ENCODE data around the gene SRSF4.

Gene SRSF4

DNA sequence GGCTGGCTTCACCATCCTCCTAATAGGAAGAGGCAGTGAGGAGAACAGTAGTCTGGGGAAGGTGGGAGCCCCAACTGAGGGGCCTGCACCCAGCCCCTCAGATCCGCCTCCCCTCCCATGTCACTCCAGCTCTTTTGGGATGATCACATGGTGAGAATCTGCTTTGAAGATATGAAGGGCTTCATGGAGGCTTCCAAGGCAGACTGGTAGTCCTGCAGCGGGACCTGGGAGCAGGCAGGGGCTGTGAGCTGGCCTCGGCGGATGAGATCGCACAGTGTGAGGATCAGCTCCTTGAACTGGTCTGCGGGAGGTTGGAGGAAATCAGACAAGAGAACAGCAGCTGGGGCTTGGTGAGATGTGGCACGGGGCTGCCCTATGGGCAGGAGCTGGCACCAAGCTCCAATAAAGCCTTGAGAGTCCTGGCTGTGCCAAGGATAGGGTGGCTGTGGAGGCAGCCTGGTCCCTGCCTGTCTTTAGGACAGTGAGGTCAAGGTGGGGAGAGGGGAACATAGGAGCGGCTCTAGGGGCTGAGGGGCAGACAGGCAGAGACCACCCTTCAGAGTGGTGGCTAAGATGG, 12.3 kb upstream of the SRSF4 start:
- no peak overlapping the region for H3K27ac Mint-ChIP-seq
- no peaks in the 10 kb centered on the region for H3K27me3 Mint-ChIP-seq
- H3K9me3 Mint-ChIP-seq, result no peaks in the 10 kb centered on the region
- peaks cover 45% of the 10 kb centered on the region for H3K36me3 Mint-ChIP-seq (ENCODE audit: low read depth)
- no peak overlapping the region for H3K4me3 Mint-ChIP-seq
- intact Hi-C loops (cut with micrococcal nuclease), result no loop called here
- no peaks in the 10 kb centered on the region for H3K4me1 Mint-ChIP-seq (ENCODE audit: low read depth)

DNA sequence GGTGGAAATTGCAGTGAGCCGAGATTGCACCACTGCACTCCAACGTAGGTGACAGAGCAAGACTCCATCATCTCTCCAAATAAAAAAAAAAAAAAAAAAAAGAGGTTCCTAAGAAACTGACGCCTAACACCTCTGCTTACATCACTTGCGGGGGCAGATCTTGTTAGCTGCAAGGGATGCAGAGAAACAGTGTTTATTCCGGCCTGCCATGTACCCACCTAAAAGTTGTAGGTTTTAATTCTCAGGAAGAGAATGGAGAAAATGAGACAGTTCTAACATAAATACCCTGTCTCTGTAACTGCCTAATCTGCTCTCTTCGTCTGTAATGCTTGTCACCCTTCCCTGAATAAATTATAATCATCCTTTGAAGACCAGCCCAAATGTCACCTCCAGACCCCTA, 9.0 kb upstream of the SRSF4 start:
- Mint-ChIP-seq H3K4me3 (no peak overlapping the region), H3K36me3 (ENCODE audit: low read depth) (peaks cover 30% of the 10 kb centered on the region), H3K27ac (no peak overlapping the region), H3K27me3 (no peaks in the 10 kb centered on the region), H3K9me3 (no peaks in the 10 kb centered on the region), H3K4me1 (ENCODE audit: low read depth) (no peaks in the 10 kb centered on the region)
- intact Hi-C loops (cut with micrococcal nuclease), result no loop called here

DNA sequence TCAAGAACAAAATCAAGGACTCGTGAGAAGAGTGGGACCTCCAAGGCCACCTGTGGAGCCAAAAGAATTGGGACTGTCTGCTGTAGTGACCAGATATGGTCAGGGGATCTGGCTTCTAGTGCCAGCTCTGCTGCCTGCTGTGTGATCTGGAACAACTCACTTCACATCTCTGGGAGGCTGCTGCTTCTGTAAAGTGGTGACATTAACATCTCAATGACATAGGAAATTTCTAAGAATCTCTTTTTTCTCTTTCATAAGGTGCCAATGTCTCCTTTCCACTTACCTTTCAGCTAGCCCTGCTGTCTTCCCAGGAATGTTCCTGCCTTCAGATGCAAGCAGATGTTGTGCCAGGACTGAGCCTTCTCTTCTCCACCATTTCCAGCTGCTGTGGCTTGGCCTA, 5.0 kb upstream of the SRSF4 start:
- Mint-ChIP-seq H3K4me1 (ENCODE audit: low read depth) (peaks cover 12% of the 10 kb centered on the region), H3K4me3 (no peak overlapping the region), H3K9me3 (no peaks in the 10 kb centered on the region), H3K36me3 (ENCODE audit: low read depth) (peaks cover 1% of the 10 kb centered on the region), H3K27ac (no peak overlapping the region), H3K27me3 (no peaks in the 10 kb centered on the region)
- intact Hi-C loops (cut with micrococcal nuclease), result no loop called here

DNA sequence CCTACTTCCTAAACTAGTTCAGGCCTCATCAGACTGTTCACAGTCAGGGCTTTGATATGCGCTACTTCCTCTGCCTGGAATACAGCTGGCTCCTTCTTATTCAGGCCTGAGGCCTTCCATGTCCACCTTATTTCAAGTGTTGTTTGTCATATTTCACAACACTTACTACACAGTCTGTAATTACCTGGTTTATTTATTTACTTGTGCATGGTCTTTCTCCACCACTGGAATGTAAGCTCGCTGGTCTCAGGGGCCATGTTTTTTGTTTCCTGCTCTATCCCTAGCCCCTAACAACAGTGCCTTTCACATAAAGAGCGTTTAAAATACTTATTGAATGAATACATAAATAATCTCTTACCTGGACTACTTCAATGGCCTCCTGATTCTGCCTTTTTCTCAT, 4.6 kb upstream of the SRSF4 start:
- intact Hi-C loops (cut with micrococcal nuclease), result no loop called here
- Mint-ChIP-seq H3K9me3 (no peaks in the 10 kb centered on the region), H3K27ac (no peak overlapping the region), H3K4me1 (ENCODE audit: low read depth) (peaks cover 12% of the 10 kb centered on the region), H3K4me3 (no peak overlapping the region), H3K27me3 (no peaks in the 10 kb centered on the region), H3K36me3 (ENCODE audit: low read depth) (peaks cover 6% of the 10 kb centered on the region)

GRCh38 chr1:29183287-29183686, 1.6 kb upstream of the SRSF4 start:
- peaks cover 28% of the 10 kb centered on the region for H3K36me3 Mint-ChIP-seq (ENCODE audit: low read depth)
- peak overlapping the region; percentile 91 for H3K27ac Mint-ChIP-seq
- no peaks in the 10 kb centered on the region for H3K9me3 Mint-ChIP-seq
- H3K27me3 Mint-ChIP-seq, result no peaks in the 10 kb centered on the region
- no peak overlapping the region for H3K4me3 Mint-ChIP-seq
- intact Hi-C loops (cut with micrococcal nuclease), result no loop called here
- H3K4me1 Mint-ChIP-seq (ENCODE audit: low read depth), result peaks cover 30% of the 10 kb centered on the region

- H3K4me1 Mint-ChIP-seq (ENCODE audit: low read depth), result peaks cover 47% of the 10 kb centered on the region
- H3K9me3 Mint-ChIP-seq, result no peaks in the 10 kb centered on the region
- H3K27me3 Mint-ChIP-seq, result no peaks in the 10 kb centered on the region
- H3K27ac Mint-ChIP-seq, result peak overlapping the region; percentile 91
- peaks cover 40% of the 10 kb centered on the region for H3K36me3 Mint-ChIP-seq (ENCODE audit: low read depth)
- intact Hi-C loops (cut with micrococcal nuclease), result loop anchor here (1.0 kb wide), 1 partner anchor 22 kb away; no protein-coding TSS in a partner anchor
- H3K4me3 Mint-ChIP-seq, result peak overlapping the region; percentile 96
Observed at GRCh38 chr1:29180497-29181412, 945 bp downstream of the SRSF4 start.

DNA sequence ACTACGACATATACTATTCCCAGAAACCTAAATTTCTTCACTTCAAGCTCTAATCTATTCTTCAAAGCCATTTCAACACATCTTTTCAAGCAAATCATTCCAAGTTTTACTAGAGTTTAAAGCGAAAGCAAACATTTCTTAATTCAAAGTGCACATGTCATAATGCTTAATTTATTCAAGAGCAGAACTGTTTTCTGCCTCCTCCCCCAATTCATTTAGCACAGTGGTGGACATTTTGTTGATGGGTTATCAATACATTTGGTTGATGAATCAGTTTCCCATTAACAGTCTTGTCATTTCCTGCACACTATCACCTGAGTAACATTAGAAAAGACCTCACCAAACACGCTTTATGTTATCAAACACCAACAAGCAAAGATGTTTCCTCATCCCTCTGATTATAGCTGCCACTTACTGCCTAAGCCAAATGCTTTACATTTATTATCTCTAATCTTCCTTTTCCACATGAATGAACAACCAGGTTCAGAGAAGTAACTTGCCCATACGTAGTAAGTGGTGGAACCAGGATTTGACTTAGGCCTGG, 2.0 kb downstream of the SRSF4 start:
- Mint-ChIP-seq H3K27me3 (no peaks in the 10 kb centered on the region), H3K27ac (peak overlapping the region; percentile 17), H3K4me3 (peak overlapping the region; percentile 96), H3K9me3 (no peaks in the 10 kb centered on the region), H3K36me3 (ENCODE audit: low read depth) (peaks cover 41% of the 10 kb centered on the region), H3K4me1 (ENCODE audit: low read depth) (peaks cover 47% of the 10 kb centered on the region)
- intact Hi-C loops (cut with micrococcal nuclease), result no loop called here

- Mint-ChIP-seq H3K4me1 (ENCODE audit: low read depth) (peaks cover 48% of the 10 kb centered on the region), H3K27ac (peak overlapping the region; percentile 18), H3K9me3 (no peaks in the 10 kb centered on the region), H3K27me3 (no peaks in the 10 kb centered on the region), H3K36me3 (ENCODE audit: low read depth) (peaks cover 58% of the 10 kb centered on the region), H3K4me3 (no peak overlapping the region)
- intact Hi-C loops (cut with micrococcal nuclease), result no loop called here
Observed at GRCh38 chr1:29177022-29177705, 4.5 kb downstream of the SRSF4 start.

- no peak overlapping the region for H3K27ac Mint-ChIP-seq
- no peaks in the 10 kb centered on the region for H3K27me3 Mint-ChIP-seq
- intact Hi-C loops (cut with micrococcal nuclease), result no loop called here
- H3K4me3 Mint-ChIP-seq, result no peak overlapping the region
- no peaks in the 10 kb centered on the region for H3K9me3 Mint-ChIP-seq
- peaks cover 55% of the 10 kb centered on the region for H3K36me3 Mint-ChIP-seq (ENCODE audit: low read depth)
- H3K4me1 Mint-ChIP-seq (ENCODE audit: low read depth), result peaks cover 49% of the 10 kb centered on the region
Observed at GRCh38 chr1:29176576-29176975, 5.1 kb downstream of the SRSF4 start.

DNA sequence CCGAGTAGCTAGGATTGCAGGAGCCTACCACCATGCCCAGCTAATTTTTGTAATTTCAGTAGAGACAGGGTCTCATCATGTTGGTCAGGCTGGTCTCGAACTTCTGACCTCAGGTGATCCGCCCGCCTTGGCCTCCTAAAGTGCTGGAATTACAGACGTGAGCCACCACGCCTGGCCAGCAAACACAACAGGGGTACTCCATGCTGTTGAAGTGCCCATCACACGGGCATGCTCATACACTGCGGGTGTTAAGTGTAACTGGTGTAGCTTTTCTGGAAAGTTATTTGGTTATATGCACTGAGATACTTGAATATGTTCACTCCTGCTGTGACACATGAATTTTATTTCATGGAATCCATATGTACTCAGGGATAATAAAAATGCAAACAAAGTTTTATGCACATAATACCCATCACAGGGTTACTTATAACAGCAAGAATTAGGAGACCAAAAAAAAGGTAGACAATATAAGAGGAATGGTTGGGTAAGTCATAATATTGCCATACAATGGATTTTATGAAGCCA, 9.2 kb downstream of the SRSF4 start:
- no peak overlapping the region for H3K4me3 Mint-ChIP-seq
- no peak overlapping the region for H3K27ac Mint-ChIP-seq
- intact Hi-C loops (cut with micrococcal nuclease), result no loop called here
- H3K4me1 Mint-ChIP-seq (ENCODE audit: low read depth), result peaks cover 46% of the 10 kb centered on the region
- H3K36me3 Mint-ChIP-seq (ENCODE audit: low read depth), result peaks cover 52% of the 10 kb centered on the region
- no peaks in the 10 kb centered on the region for H3K27me3 Mint-ChIP-seq
- H3K9me3 Mint-ChIP-seq, result no peaks in the 10 kb centered on the region

- Mint-ChIP-seq H3K27ac (no peak overlapping the region), H3K9me3 (no peaks in the 10 kb centered on the region), H3K4me3 (no peak overlapping the region), H3K36me3 (ENCODE audit: low read depth) (peaks cover 57% of the 10 kb centered on the region), H3K27me3 (no peaks in the 10 kb centered on the region), H3K4me1 (ENCODE audit: low read depth) (peaks cover 39% of the 10 kb centered on the region)
- intact Hi-C loops (cut with micrococcal nuclease), result no loop called here
Observed at GRCh38 chr1:29171521-29171920, 10.2 kb downstream of the SRSF4 start.

- Mint-ChIP-seq H3K36me3 (ENCODE audit: low read depth) (peaks cover 61% of the 10 kb centered on the region), H3K27me3 (no peaks in the 10 kb centered on the region), H3K9me3 (no peaks in the 10 kb centered on the region), H3K4me3 (no peak overlapping the region), H3K4me1 (ENCODE audit: low read depth) (peaks cover 36% of the 10 kb centered on the region), H3K27ac (peak overlapping the region; percentile 53)
- intact Hi-C loops (cut with micrococcal nuclease), result no loop called here
Observed at GRCh38 chr1:29171089-29171488, 10.6 kb downstream of the SRSF4 start.

- H3K9me3 Mint-ChIP-seq, result no peaks in the 10 kb centered on the region
- peaks cover 36% of the 10 kb centered on the region for H3K4me1 Mint-ChIP-seq (ENCODE audit: low read depth)
- no peak overlapping the region for H3K27ac Mint-ChIP-seq
- no peaks in the 10 kb centered on the region for H3K27me3 Mint-ChIP-seq
- H3K36me3 Mint-ChIP-seq (ENCODE audit: low read depth), result peaks cover 73% of the 10 kb centered on the region
- H3K4me3 Mint-ChIP-seq, result no peak overlapping the region
- intact Hi-C loops (cut with micrococcal nuclease), result no loop called here
Observed at GRCh38 chr1:29169976-29170375, 11.7 kb downstream of the SRSF4 start.

GRCh38 chr1:29167904-29168303, 13.8 kb downstream of the SRSF4 start:
- Mint-ChIP-seq H3K27ac (no peak overlapping the region), H3K4me3 (no peak overlapping the region), H3K36me3 (ENCODE audit: low read depth) (peaks cover 76% of the 10 kb centered on the region), H3K9me3 (no peaks in the 10 kb centered on the region), H3K4me1 (ENCODE audit: low read depth) (peaks cover 30% of the 10 kb centered on the region), H3K27me3 (no peaks in the 10 kb centered on the region)
- intact Hi-C loops (cut with micrococcal nuclease), result no loop called here
